Panc1 (cell line): ENCODE measurements around the gene INPP5A. TPM values are rescaled to one million over a fixed set of nuclear protein-coding genes. Genes with fewer than 3 reads are reported as not detected.

Experiments used
- ATAC-seq: fragments of 200-7000 bp; cut with Tn5 transposase; 2 replicates; pipeline ENCODE4 v1.9.1; 2020; ENCODE audit warnings: mild to moderate bottlenecking, moderate library complexity
- BruUV-seq: library from RNA; stranded (reverse); fragments of 400-500 nt; replicated peaks from 2 replicates; lab custom pipeline; 2021; lab: Mats Ljungman, UMichigan
- CTCF ChIA-PET: fragments of 300-600 bp; sonication (Branson Sonifier 250); formaldehyde crosslinking; loops from one replicate; lab custom pipeline; 2022; ENCODE audit warnings: antibody characterized with exemption; lab: Charles Lee
- POLR2A ChIA-PET: fragments of 300-600 bp; sonication (Branson Sonifier 250); formaldehyde crosslinking; loops from one replicate; lab custom pipeline; 2022; ENCODE audit warnings: antibody characterized with exemption; lab: Charles Lee
- DNase-seq: peaks from one replicate; pipeline ENCODE4 v3.0.0-alpha.2; 2010; ENCODE audit warnings: low read depth, low spot score
- H3K27ac ChIP-seq: 2 replicates; pipeline ENCODE4 v1.5.1; 2011; ENCODE audit warnings: mild to moderate bottlenecking, low read length, inconsistent platforms
- H3K27me3 ChIP-seq: fragments of 200-500 bp; sonication (Bioruptor generic); 2 replicates; pipeline ENCODE4 v1.6.0; 2014; ENCODE audit warnings: low read length, inconsistent platforms; ENCODE audit not compliant: control insufficient read depth, insufficient read depth
- H3K36me3 ChIP-seq: fragments of 200-500 bp; sonication (Bioruptor generic); 2 replicates; pipeline ENCODE4 v1.5.1; 2014; ENCODE audit warnings: inconsistent platforms, mild to moderate bottlenecking, low read length, moderate library complexity; ENCODE audit not compliant: control insufficient read depth, insufficient read depth
- H3K4me1 ChIP-seq: 2 replicates; pipeline ENCODE4 v1.5.1; 2011; ENCODE audit warnings: inconsistent platforms, mild to moderate bottlenecking, low read length, moderate library complexity; ENCODE audit not compliant: control insufficient read depth, insufficient read depth
- H3K4me3 ChIP-seq, 2 experiments: 2 replicates each; pipeline ENCODE4 v1.5.1; 2011 to 2012; ENCODE audit warnings: low read depth in 2 of 2, low read length in 2 of 2, mild to moderate bottlenecking in 2 of 2, inconsistent platforms in 1 of 2, moderate library complexity in 1 of 2
- H3K9me3 ChIP-seq: fragments of 200-500 bp; sonication (Bioruptor generic); 2 replicates; pipeline ENCODE4 v1.5.1; 2014; ENCODE audit warnings: low read depth, mild to moderate bottlenecking, inconsistent platforms, low read length, moderate library complexity; ENCODE audit not compliant: control insufficient read depth, insufficient read depth
- CTCF ChIP-seq: fragments of 450-650 bp; IDR thresholded peaks from 2 replicates; pipeline ENCODE4 v1.5.1; 2017; ENCODE audit warnings: mild to moderate bottlenecking
- POLR2AphosphoS5 ChIP-seq: IDR thresholded peaks from 2 replicates; pipeline ENCODE4 v1.6.1; 2012; ENCODE audit warnings: mild to moderate bottlenecking, low read depth, low read length, moderate library complexity
- REST ChIP-seq, 2 experiments: IDR thresholded peaks; 2 replicates each; pipeline ENCODE4 v1.6.1; 2011 to 2012; ENCODE audit warnings: low read depth in 2 of 2, control low read depth in 1 of 2, low read length in 1 of 2, mild to moderate bottlenecking in 1 of 2, moderate library complexity in 1 of 2; ENCODE audit not compliant: insufficient read depth in 1 of 2
- SIN3A ChIP-seq: IDR thresholded peaks from 2 replicates; pipeline ENCODE4 v1.6.1; 2012; ENCODE audit warnings: low read depth, mild to moderate bottlenecking, low read length, moderate library complexity, borderline replicate concordance; ENCODE audit not compliant: insufficient read depth
- TCF7L2 ChIP-seq: IDR thresholded peaks from 2 replicates; pipeline ENCODE4 v1.6.1; 2011; ENCODE audit warnings: mild to moderate bottlenecking, low read depth, low read length, inconsistent platforms
- in situ Hi-C: cut with HindIII; loops from 2 replicates; pipeline ENCODE4 v1.10.0; 2016; ENCODE audit warnings: low sequenced_read_pairs, low pct_unique_long_range_greater_than_20kb
- intact Hi-C: fragments of 100-400 bp; cut with micrococcal nuclease; formaldehyde crosslinking; loops from one replicate; pipeline ENCODE4 v1.10.0; 2022; ENCODE audit not compliant: unreplicated experiment
- total RNA-seq: library from RNA; stranded (reverse); gene quantifications from one replicate; pipeline ENCODE4 v1.2.1, GENCODE V29; 2021; ENCODE audit not compliant: unreplicated experiment

INPP5A gene
- total RNA-seq, 1 experiment from 2014 or later: 60.0 TPM

GRCh38 chr10:132816718-132817117, 279.1 kb downstream of the INPP5A start:
- no peaks in the 10 kb centered on the region for H3K4me1 ChIP-seq
- CTCF ChIA-PET: no interaction called here
- BruUV-seq: no TSS peak
- no peaks in the 10 kb centered on the region for H3K36me3 ChIP-seq
- H3K9me3 ChIP-seq: peaks cover 5% of the 10 kb centered on the region; the same call in 1 of the 2 replicates
- ATAC-seq: no peak
- TF ChIP-seq POLR2AphosphoS5: no peak
- no peak for TF ChIP-seq REST (IDR thresholded peaks at IDR 0.05; ENCODE audit: insufficient read depth in 1 of 2, low read depth in 2 of 2, low read length in 1 of 2)
- TF ChIP-seq SIN3A: no peak
- TF ChIP-seq TCF7L2: no peak
- no peak for TF ChIP-seq CTCF
- POLR2A ChIA-PET: no interaction called here
- no peaks in the 10 kb centered on the region for H3K27me3 ChIP-seq
- in situ Hi-C loops: no loop called here
- intact Hi-C loops: no loop called here
- no peak for DNase-seq
- no peak overlapping the region for H3K4me3 ChIP-seq
- H3K27ac ChIP-seq: no peak overlapping the region

GRCh38 chr10:132817701-132818211, 280.2 kb downstream of the INPP5A start:
- no peak overlapping the region for H3K4me3 ChIP-seq
- H3K9me3 ChIP-seq: peaks cover 5% of the 10 kb centered on the region; the same call in 1 of the 2 replicates
- TF ChIP-seq CTCF (no peak), REST (IDR thresholded peaks at IDR 0.05; ENCODE audit: insufficient read depth in 1 of 2, low read depth in 2 of 2, low read length in 1 of 2) (no peak), POLR2AphosphoS5 (no peak), TCF7L2 (no peak), SIN3A (no peak)
- POLR2A ChIA-PET: no interaction called here
- no peaks in the 10 kb centered on the region for H3K27me3 ChIP-seq
- no peaks in the 10 kb centered on the region for H3K36me3 ChIP-seq
- H3K27ac ChIP-seq: no peak overlapping the region
- ATAC-seq: no peak
- no peaks in the 10 kb centered on the region for H3K4me1 ChIP-seq
- intact Hi-C loops (no loop called here), in situ Hi-C loops (no loop called here)
- BruUV-seq: no TSS peak
- DNase-seq: no peak
- CTCF ChIA-PET: no interaction called here
